Measurements from ENCODE around the gene PPP1R16B.

The PPP1R16B gene

GRCh38 chr20:38892091-38892981, 86.8 kb downstream of the PPP1R16B start:
- DNase-seq: peak; percentile 33
- no peaks in the 10 kb centered on the region for H3K9me3 Mint-ChIP-seq
- peaks cover 80% of the 10 kb centered on the region for H3K36me3 Mint-ChIP-seq (ENCODE audit: low read depth)
- H3K27me3 Mint-ChIP-seq: no peaks in the 10 kb centered on the region
- H3K27ac Mint-ChIP-seq: peak overlapping the region; percentile 89
- peaks cover 65% of the 10 kb centered on the region for H3K4me1 Mint-ChIP-seq (ENCODE audit: low read depth)
- no peak overlapping the region for H3K4me3 Mint-ChIP-seq

GRCh38 chr20:38893056-38893564, 87.6 kb downstream of the PPP1R16B start:
- Mint-ChIP-seq H3K27me3 (no peaks in the 10 kb centered on the region), H3K4me3 (peak overlapping the region; percentile 13), H3K27ac (peak overlapping the region; percentile 89), H3K36me3 (ENCODE audit: low read depth) (peaks cover 83% of the 10 kb centered on the region), H3K4me1 (ENCODE audit: low read depth) (peaks cover 66% of the 10 kb centered on the region), H3K9me3 (no peaks in the 10 kb centered on the region)
- DNase-seq: no peak

- Mint-ChIP-seq H3K9me3 (no peaks in the 10 kb centered on the region), H3K4me1 (ENCODE audit: low read depth) (peaks cover 63% of the 10 kb centered on the region), H3K27ac (peak overlapping the region; percentile 89), H3K4me3 (peak overlapping the region; percentile 53), H3K36me3 (ENCODE audit: low read depth) (peaks cover 84% of the 10 kb centered on the region), H3K27me3 (no peaks in the 10 kb centered on the region)
- peak; percentile 91 for DNase-seq
Measured at GRCh38 chr20:38893565-38894090, 88.1 kb downstream of the PPP1R16B start.

GRCh38 chr20:38894091-38894847, 88.8 kb downstream of the PPP1R16B start:
- peaks cover 59% of the 10 kb centered on the region for H3K4me1 Mint-ChIP-seq (ENCODE audit: low read depth)
- H3K27me3 Mint-ChIP-seq: no peaks in the 10 kb centered on the region
- H3K27ac Mint-ChIP-seq: peak overlapping the region; percentile 89
- H3K4me3 Mint-ChIP-seq: no peak overlapping the region
- no peaks in the 10 kb centered on the region for H3K9me3 Mint-ChIP-seq
- H3K36me3 Mint-ChIP-seq (ENCODE audit: low read depth): peaks cover 85% of the 10 kb centered on the region
- no peak for DNase-seq

- no peak for DNase-seq
- Mint-ChIP-seq H3K27ac (peak overlapping the region; percentile 89), H3K4me1 (ENCODE audit: low read depth) (peaks cover 48% of the 10 kb centered on the region), H3K4me3 (no peak overlapping the region), H3K27me3 (no peaks in the 10 kb centered on the region), H3K36me3 (ENCODE audit: low read depth) (peaks cover 85% of the 10 kb centered on the region), H3K9me3 (no peaks in the 10 kb centered on the region)
Measured at GRCh38 chr20:38895098-38895949, 89.8 kb downstream of the PPP1R16B start.

- Mint-ChIP-seq H3K36me3 (ENCODE audit: low read depth) (peaks cover 85% of the 10 kb centered on the region), H3K27me3 (no peaks in the 10 kb centered on the region), H3K9me3 (no peaks in the 10 kb centered on the region), H3K4me1 (ENCODE audit: low read depth) (peaks cover 40% of the 10 kb centered on the region), H3K27ac (peak overlapping the region; percentile 84), H3K4me3 (no peak overlapping the region)
- no peak for DNase-seq
Measured at GRCh38 chr20:38896009-38896594, 90.6 kb downstream of the PPP1R16B start.

- Mint-ChIP-seq H3K27ac (peak overlapping the region; percentile 38), H3K4me3 (no peak overlapping the region), H3K27me3 (no peaks in the 10 kb centered on the region), H3K9me3 (no peaks in the 10 kb centered on the region), H3K36me3 (ENCODE audit: low read depth) (peaks cover 89% of the 10 kb centered on the region), H3K4me1 (ENCODE audit: low read depth) (peaks cover 33% of the 10 kb centered on the region)
- DNase-seq: no peak
Measured at GRCh38 chr20:38897267-38897666, 91.8 kb downstream of the PPP1R16B start.

- peak overlapping the region; percentile 51 for H3K27ac Mint-ChIP-seq
- H3K27me3 Mint-ChIP-seq: no peaks in the 10 kb centered on the region
- peaks cover 12% of the 10 kb centered on the region for H3K4me1 Mint-ChIP-seq (ENCODE audit: low read depth)
- no peak overlapping the region for H3K4me3 Mint-ChIP-seq
- peaks cover 95% of the 10 kb centered on the region for H3K36me3 Mint-ChIP-seq (ENCODE audit: low read depth)
- no peak for DNase-seq
- no peaks in the 10 kb centered on the region for H3K9me3 Mint-ChIP-seq
Measured at GRCh38 chr20:38900606-38901005, 95.1 kb downstream of the PPP1R16B start.

GRCh38 chr20:38902601-38903000, 97.1 kb downstream of the PPP1R16B start:
- Mint-ChIP-seq H3K36me3 (ENCODE audit: low read depth) (peaks cover 97% of the 10 kb centered on the region), H3K4me3 (no peak overlapping the region), H3K27me3 (no peaks in the 10 kb centered on the region), H3K27ac (no peak overlapping the region), H3K9me3 (no peaks in the 10 kb centered on the region), H3K4me1 (ENCODE audit: low read depth) (peaks cover 6% of the 10 kb centered on the region)
- no peak for DNase-seq

GRCh38 chr20:38903335-38903734, 97.8 kb downstream of the PPP1R16B start:
- H3K27ac Mint-ChIP-seq: peak overlapping the region; percentile 39
- H3K4me3 Mint-ChIP-seq: no peak overlapping the region
- no peak for DNase-seq
- peaks cover 97% of the 10 kb centered on the region for H3K36me3 Mint-ChIP-seq (ENCODE audit: low read depth)
- peaks cover 5% of the 10 kb centered on the region for H3K4me1 Mint-ChIP-seq (ENCODE audit: low read depth)
- H3K27me3 Mint-ChIP-seq: no peaks in the 10 kb centered on the region
- no peaks in the 10 kb centered on the region for H3K9me3 Mint-ChIP-seq

- Mint-ChIP-seq H3K27ac (peak overlapping the region; percentile 60), H3K4me1 (ENCODE audit: low read depth) (peaks cover 5% of the 10 kb centered on the region), H3K4me3 (no peak overlapping the region), H3K9me3 (no peaks in the 10 kb centered on the region), H3K36me3 (ENCODE audit: low read depth) (peaks cover 97% of the 10 kb centered on the region), H3K27me3 (no peaks in the 10 kb centered on the region)
- no peak for DNase-seq
Measured at GRCh38 chr20:38905375-38905774, 99.9 kb downstream of the PPP1R16B start.

GRCh38 chr20:38907918-38908677, 102.6 kb downstream of the PPP1R16B start:
- no peak for DNase-seq
- peaks cover 5% of the 10 kb centered on the region for H3K4me1 Mint-ChIP-seq (ENCODE audit: low read depth)
- H3K27ac Mint-ChIP-seq: peak overlapping the region; percentile 23
- H3K9me3 Mint-ChIP-seq: no peaks in the 10 kb centered on the region
- peaks cover 93% of the 10 kb centered on the region for H3K36me3 Mint-ChIP-seq (ENCODE audit: low read depth)
- H3K27me3 Mint-ChIP-seq: no peaks in the 10 kb centered on the region
- no peak overlapping the region for H3K4me3 Mint-ChIP-seq

- Mint-ChIP-seq H3K4me1 (ENCODE audit: low read depth) (no peaks in the 10 kb centered on the region), H3K27me3 (no peaks in the 10 kb centered on the region), H3K27ac (peak overlapping the region; percentile 57), H3K9me3 (no peaks in the 10 kb centered on the region), H3K36me3 (ENCODE audit: low read depth) (peaks cover 89% of the 10 kb centered on the region), H3K4me3 (no peak overlapping the region)
- DNase-seq: no peak
Measured at GRCh38 chr20:38915355-38915754, 109.9 kb downstream of the PPP1R16B start.

Measured in activated T-cell treated with anti-CD3 and anti-CD28 coated beads, Interleukin-2, amount 50 U/mL, for 24 hours (primary cell).